Head of caudate nucleus (tissue), 42 donors: Measurements from ENCODE around the gene SLIT3.

Experiments used
- DNase-seq, 42 donors: peaks; one replicate each; pipeline versions ENCODE4 v3.0.0 to v3.0.0-alpha.2; 2020 to 2021; ENCODE audit warnings: mixed read lengths in 7 of 42
- intact Hi-C: fragments of 100-400 bp; cut with DNase I; formaldehyde crosslinking; loops from one replicate; pipeline ENCODE4 v1.15.0; 2022

Gene SLIT3

DNA sequence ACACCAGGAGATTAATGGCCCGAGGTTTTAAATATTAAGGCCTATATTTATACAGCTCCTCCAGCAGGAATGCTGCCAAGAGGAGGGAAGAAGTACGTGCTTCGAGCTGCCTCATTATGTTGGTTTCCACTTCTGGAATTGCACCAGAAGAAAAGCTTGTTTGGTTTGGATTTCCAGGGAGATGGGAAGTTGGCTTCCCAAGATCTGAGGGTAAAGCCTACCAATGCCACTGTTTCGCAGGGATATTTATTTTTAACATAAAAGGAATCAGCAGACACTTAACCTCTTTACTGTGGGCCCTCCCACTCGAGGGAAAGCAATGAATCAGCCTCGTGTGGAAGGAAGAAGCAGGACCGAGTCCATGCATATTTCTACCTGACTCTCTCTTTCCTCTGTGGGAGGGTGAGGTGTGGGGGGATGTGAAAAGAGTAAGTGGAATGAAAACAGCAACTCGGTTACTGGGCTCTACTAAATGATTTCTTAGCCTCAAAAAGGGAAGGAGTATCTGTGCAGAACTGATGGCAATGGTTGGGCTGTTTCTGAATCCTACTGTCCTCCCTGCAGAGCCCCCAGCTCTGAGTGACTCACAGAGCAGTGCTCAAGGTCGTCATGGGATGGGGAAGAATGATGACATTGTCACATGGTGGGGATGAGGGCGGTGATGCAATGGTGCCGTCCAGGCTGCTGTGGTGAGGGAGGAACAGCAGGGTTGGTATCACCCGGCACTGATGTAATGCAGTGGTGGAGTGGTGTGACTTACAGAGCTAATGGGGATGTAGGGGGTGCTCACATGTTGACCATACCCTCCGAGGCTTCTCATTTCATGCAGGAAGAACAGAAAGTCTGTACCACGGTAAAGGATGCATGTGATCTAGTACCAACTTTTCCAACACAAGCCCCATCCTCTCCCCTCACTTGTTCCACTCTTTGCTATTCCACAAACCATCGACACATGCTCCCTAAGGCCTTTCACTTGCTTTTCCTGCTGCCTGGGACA lies 506.8 kb downstream of the SLIT3 start:
- peak in 41 of 42 donors; percentile 35 to 91 (median 60) for DNase-seq
- intact Hi-C loops: no loop called here

DNA sequence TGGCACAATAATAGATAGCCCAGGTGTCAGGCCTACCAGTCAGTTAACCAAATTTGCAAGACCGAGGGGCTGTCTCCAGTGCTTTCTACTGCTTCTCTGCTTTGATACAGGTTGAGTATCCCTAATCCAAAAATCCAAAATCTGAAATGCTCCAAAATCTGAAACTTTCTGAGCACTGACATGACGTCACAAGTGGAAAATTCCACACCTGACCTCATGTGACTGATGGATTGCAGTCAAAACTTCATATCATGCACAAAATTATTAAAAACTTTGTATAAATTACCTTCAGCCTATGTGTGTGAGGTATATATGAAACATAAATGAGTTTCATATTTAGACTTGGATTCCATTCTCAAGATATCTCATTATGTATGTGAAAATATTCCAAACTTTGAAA lies 508.3 kb downstream of the SLIT3 start:
- no peak for DNase-seq
- intact Hi-C loops: no loop called here

DNA sequence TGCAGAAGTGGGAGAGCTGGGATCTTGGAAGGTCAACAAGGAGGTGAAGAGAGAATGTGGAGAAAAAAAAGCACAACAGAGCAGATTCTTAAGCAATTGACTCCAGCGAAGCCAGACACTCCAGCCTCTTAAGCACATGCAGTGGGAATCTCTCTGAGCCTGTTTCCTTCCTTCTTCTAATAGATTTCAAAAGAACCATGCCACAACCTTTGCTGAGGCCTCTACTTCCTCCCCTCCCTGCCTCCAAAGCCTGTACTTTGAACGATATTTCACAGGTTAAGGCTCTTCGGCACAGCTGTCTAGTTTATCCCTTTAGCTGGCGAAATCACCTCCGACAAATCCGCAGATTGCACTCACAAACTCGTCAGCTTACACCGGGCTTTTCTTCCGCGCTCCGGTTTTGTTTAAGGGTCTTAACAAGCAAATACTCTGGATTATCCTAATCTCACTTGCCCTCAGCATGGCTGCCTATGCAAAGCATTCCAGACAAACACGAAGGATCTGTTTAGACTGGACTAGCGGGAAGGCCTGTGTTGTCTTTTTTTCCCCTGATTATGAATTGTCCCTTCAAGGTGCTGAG lies 510.2 kb downstream of the SLIT3 start:
- intact Hi-C loops: no loop called here
- DNase-seq: no peak

DNA sequence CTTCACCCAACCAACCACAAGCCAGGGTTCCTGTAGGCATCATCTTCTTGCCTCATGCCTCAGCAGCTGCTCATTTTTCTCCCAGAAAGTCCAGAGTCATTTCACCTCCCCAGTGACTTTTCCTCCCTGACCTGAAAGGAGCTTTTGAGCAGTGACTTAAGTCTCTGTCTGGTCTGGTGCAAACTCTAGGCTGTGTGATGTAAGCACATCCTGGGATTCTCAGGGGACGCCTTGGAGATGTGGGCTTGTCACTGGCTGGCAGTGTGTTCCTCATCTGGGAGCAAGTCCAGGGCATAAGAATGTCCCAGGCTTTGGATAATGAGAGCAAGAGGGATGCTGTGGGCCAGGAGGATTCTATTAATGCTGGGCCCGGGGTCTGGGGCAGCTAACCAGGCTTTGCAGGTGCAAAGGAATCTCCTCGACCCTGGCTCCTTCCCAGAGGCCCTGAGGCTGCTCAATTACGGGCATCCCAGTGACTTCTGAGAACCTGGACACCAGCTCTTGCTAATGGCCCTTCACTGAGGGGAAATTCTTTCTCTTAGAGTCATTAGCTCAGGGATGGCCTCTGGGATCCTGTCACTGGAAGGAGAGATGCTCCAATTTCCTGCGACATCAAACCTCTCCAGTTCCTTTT lies 510.8 kb downstream of the SLIT3 start:
- DNase-seq: no peak
- intact Hi-C loops: no loop called here

DNA sequence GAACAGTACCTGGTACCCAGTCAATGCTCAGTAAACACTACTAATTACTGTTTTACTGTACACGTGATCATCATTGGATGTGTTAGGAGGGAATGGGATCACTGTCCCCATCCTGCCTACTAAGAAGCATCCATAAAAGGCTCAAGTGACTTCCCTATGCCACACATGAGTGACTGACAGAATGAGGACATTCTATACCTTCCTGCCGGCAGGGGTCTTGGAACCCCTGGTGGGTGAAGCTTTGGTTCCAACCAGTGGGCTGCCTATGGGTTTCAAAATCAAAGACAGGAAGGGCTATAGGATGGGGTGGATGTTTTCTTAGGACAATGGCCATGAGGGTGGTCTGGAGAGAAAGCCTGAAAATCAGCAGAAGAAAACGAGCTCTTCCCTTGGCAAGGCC lies 512.2 kb downstream of the SLIT3 start:
- no peak for DNase-seq
- intact Hi-C loops: no loop called here

DNA sequence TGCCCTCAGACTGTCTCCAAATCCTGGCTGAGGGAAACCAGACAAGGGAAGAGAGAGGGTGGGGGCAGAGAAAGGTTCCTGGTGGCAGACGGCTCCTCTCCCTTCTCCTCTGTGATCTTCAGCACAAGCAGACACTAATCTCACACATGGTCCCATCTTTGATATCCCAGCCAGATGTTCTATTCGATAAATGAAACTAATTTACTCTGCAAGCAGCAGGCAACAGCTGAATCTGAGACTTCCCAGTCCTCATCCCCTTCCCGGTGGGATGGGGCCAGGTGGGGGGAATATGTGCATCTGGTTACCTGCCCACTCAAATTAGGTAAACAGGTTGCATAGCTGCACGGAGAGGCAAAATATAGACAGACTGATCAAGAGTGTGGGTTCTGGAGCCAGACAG lies 512.8 kb downstream of the SLIT3 start:
- no peak for DNase-seq
- intact Hi-C loops: no loop called here

DNA sequence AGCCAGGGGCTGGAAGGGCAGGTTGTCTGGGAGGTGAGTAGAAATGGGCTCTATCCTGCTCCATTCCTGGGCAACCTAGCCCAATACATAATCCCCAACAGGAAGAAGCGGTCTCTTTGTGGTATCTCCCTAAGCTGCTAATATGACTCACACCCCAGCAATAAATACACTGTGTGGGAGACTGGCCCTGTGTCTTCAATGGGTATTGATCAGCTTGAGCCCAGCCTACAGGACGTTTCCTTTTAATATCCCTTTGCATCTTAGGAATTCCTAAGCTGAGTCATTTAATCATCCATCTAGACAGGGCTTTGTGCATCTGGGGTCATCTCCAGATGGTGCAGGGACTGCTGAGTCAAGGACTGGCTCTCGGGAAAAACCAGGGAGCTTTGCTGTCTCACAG lies 514.8 kb downstream of the SLIT3 start:
- intact Hi-C loops: no loop called here
- no peak for DNase-seq

DNA sequence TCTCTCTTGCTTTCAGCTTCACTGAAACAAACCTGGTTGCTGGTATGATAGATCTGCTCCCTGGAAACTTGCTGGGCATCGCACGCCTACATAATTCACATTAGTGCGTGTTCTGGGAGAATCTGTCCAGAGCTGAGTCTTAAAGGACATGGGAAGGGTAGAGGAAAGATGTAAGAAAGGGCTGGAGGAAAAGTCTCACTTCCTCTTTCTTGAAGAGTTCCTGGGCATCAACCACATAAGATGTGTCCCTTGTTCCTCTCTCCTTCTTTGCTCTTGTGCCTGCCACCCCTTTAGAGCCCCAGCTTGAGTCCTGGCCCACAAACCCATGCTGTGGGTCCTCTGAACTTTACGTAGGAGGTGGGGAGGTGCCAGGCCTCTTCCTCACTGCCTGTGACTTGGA lies 516.5 kb downstream of the SLIT3 start:
- intact Hi-C loops: no loop called here
- DNase-seq: no peak

DNA sequence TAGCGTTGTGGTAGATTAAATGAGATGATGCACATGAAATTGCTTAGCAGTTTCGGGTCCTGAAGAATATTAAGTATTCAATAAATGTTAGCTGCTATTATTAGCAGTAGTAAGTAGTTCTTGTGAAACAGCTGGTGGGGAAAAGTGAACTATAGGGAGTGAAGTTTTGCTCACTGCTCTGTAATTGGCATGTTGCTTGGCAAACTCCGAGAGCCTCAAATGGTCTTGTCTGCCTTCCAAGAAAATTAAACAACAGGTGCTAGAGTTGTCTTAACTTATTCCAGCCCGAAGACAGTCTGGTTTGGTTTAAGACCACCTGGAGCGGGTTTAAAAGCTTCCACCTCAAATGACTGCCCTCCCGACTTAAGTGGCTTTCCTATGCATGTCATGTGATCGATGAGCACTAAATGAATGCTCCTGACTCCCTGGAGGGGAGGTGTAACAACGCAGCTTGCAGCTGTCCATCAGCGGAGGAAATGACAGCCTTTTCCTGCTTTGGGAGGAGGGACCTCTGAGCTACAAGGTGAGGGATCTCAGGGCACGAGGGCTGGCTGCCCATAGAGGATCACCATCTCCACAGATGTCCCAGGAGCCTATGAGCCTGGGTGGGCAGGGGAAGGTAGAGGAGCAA lies 518.9 kb downstream of the SLIT3 start:
- intact Hi-C loops: no loop called here
- DNase-seq: no peak

DNA sequence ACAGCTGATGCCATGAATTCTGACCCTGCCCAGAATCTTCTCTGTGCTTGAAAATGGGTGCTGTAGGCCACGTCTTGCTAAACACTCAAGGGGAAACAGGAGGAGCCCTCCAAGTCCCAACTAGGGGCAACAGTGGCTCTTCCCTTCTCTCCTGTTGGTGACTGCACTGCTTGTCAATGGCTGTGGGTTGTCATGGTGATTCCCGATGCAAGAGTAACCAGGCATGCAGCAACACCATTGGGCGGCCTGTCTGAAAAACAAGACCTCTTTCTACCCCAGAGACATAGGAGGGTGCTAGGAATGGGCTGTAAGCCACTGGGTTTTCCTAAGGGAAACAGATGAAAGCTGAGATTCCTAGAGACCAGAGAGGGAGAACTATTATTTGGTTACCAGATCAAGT lies 520.1 kb downstream of the SLIT3 start:
- no peak for DNase-seq
- intact Hi-C loops: no loop called here

DNA sequence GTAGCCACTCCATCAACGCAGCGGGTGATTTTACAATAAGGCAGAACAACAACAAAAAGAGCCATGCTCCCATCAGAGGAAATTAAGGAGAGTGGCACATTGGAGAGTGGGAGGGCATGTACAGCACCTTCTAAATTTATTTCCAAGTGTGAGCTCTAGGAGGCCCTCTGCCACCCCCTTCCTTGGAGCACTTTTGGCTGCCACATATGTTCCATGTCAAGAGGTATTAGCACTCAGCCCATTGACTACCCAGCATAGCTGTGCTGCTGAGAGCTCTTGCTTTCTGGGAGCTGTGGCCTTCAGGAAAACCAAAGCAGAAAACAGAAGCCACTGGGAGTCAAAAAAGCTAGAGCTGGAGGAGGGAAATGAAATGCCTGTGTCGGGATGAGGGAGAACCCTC lies 521.6 kb downstream of the SLIT3 start:
- intact Hi-C loops: no loop called here
- DNase-seq: peak in 2 of 42 donors; percentile 18 to 45

DNA sequence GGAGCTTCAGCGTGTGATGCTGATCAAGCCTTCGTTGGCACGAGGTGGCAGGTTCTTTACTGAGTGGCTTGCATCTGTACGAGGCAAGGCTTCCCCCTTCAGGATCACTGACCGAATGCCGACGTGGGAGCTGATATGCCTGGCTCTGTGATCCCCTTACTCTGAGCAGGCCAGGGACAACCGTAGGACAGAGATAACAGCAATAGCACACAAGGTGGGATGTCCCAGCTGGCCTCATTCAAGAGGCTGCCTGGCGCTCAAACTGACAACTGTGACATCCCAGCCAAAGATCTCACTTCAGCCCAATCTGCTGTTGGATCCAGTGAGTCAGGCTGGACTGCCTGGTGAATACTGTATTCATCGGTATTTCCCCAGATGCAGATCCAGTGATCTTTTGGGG lies 522.4 kb downstream of the SLIT3 start:
- DNase-seq: no peak
- intact Hi-C loops: no loop called here

DNA sequence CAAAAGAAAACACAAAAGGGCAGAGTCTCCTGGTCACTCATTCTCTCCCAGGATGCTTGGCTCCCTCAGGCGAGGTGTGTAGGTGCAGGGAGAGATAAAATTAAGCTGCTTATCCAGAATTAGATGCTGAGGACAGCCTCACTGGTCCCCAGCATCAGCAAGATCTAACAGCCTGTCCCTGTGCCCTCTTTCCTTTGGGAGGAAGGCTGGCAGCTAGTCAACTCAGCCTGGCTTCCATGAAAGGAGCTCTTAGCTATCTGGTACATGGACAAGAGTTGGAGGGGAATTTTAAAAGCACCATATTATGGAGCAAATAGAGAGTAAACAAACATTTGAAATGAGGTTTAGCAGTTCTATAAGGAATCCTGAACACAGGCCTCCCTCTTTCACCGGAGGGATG lies 523.3 kb downstream of the SLIT3 start:
- intact Hi-C loops: no loop called here

DNA sequence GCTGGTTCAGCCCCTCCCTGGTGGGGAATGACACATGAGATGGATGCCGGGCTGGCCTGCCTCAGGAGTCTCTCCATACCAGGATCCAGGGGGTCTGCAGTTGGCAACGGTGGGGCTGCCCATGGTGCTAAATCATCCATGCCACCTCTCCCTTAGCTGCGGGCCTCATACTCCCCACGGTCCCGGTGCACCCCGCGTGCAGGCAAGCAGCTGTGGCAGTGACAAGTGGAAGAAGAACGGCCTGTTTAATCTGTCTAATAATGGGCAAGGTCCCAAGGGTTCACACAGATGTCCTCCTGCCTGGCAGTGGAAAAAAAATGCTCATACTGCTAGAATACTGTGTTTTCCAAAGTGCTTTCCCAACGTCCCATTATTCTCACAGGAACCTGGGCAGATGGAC lies 524.9 kb downstream of the SLIT3 start:
- DNase-seq: peak in 1 of 42 donors; percentile 17
- intact Hi-C loops: no loop called here

More for the DNA sequence above, 523.3 kb downstream of the SLIT3 start:
- no peak for DNase-seq

DNA sequence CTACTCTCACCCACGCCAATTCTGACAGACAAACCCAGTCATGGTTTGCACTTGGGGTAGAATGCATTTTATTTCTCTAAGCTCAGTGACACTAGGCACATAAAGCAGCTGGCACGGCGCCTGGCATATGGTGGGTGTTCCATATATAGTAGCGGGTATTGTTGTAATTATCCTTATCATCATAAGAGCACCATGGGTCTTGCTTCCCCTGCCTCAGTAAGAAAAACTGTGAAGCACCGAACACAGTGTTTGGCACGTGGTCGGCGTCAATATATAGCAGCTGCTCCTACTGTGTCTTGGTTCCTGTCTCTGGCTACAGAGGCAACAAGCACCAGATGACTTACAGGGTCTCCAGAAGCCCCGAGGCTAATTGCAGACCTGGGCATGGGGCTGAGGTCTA lies 527.7 kb downstream of the SLIT3 start:
- intact Hi-C loops: no loop called here

DNA sequence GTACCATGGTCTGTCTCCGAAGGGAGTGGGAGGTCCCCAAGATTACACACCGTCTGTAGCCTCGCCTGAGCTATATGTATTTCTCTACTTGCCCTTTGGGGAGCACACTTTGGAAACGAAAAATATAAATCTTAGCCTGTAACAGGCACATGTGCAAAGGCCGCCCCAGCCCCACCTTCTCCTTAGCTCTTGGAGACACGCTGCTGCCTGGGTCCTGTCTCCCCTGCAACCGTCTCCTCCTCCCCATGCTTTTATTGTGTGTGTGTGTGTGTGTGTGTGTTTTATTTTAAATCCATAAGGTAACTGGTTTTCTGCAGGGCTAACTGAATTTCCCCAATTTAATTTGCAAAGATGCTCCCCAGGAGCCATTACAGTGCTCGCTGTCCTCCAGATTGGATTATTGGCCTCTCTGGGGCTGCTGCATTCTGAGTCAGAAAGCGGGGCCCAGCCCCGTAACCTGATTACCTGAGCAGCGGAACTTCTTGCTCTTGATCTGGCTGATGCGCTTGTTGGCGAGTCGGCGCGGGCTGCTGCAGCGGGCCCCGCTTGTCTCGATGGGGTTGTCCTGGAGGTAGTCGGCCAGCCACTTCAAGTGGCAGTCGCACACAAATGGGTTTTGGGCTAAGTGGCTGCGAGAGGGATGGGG lies 528.5 kb downstream of the SLIT3 start:
- intact Hi-C loops: no loop called here
- no peak for DNase-seq

More for the DNA sequence above, 527.7 kb downstream of the SLIT3 start:
- DNase-seq: peak in 1 of 42 donors; percentile 37

DNA sequence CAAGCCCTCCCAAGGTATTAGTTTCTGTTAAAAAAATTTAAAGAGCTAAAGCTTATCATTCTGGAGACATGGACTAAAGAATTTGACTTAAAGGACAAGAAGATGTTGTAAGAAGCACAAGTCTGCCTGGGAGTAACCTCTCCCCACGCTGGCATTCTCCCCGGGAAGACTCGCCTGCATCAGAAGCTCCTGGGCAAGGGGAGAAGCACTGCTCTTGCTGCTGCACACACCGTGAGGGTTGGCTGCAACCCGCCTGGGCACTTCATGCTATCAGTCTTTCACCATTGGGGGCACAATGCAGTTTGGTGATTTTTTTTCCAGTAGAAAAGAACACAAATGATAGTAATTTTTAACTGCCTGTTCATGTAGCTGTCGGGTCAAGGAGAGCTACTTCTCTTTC lies 529.3 kb downstream of the SLIT3 start:
- intact Hi-C loops: no loop called here
- no peak for DNase-seq

DNA sequence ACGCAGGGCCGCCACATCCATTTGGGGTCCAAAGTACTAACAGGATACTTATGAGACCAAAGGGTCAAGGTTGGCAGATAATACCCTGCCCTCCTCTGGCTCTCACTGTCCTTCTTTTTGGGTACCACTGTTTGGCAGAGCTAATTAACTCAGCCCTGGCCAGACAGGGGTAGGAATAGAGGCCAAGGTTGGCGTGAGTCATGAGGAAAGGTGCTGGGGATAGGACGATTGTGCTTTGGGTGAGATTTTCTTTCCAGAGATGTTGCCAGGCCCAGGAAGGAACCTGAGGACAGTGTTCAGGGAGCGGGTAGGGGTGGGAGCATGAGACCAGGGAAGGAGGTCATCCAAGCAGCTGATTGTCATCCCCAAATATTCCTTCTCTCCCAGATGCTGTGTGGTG lies 529.9 kb downstream of the SLIT3 start:
- intact Hi-C loops: no loop called here
- DNase-seq: no peak

DNA sequence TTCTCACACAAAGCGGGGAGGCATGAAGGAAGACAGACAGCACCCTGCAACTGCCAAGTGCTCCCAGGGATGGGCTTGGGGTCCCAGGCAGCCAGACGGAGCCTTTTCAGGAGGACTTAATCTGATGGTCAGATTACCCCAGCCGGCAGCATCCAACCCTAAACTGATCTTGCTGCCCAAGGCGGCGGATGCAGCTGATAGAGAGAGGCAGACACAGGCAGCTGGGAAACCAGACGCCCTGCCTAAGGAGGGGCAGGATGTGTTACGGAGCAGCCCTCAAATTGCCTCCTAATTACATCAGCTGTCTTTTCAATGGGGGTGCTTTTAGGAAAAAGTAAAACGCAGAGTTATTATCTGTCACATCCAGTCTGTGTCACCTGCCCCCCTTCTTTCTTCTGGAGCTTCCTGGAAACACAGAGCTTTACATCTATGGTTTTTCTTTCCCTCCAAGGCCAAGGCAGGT lies 530.9 kb downstream of the SLIT3 start:
- DNase-seq: peak in 1 of 42 donors; percentile 13

More for the DNA sequence above, 530.9 kb downstream of the SLIT3 start:
- intact Hi-C loops: no loop called here
